Bladder microvascular endothelial cell (primary cell): ENCODE measurements around the gene LASP1. TPM values are rescaled to one million over a fixed set of nuclear protein-coding genes. Genes with fewer than 3 reads are reported as not detected.

Experiments
- total RNA-seq: library from RNA; depleted of rRNA; stranded (reverse); fragments of >200 nt; gene quantifications from 2 replicates; pipeline ENCODE4 v1.2.3, GENCODE V29; 2014

Gene LASP1, protein sequence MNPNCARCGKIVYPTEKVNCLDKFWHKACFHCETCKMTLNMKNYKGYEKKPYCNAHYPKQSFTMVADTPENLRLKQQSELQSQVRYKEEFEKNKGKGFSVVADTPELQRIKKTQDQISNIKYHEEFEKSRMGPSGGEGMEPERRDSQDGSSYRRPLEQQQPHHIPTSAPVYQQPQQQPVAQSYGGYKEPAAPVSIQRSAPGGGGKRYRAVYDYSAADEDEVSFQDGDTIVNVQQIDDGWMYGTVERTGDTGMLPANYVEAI
- 78.5 and 148 TPM in 2 replicates for total RNA-seq

DNA sequence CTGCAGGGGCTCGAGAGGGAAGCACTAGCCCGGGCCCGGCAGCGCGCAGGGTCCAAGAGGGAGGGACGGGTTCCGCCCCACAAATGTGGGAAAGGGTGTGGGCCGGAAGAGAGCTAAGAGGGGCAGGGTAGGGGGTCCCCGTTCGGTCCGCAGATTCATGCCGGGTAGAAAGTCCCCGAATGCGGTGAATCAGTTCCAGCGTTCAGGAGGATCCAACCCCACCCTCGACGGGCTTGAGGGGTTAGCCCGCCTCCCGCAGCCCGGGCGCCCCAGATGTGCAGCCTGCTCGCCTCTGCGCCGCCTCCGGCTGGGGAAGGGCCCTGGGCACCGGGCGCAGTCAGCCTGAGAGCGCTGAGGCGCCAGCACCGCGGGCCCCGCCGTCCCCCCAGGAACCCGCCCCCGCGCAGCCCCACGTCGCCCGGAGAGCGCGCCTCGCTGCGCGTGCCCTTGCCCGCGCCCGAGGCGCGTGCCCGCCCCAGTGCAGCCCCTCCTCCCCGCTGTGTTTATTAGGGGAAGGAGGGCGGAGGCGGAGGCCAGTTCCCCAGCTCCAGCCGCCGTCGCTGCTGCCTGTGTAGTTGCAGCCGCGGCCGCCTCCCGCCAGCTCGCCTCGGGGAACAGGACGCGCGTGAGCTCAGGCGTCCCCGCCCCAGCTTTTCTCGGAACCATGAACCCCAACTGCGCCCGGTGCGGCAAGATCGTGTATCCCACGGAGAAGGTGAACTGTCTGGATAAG is at the start of gene LASP1:
LASP1 (plus strand) TSS at position 533 of the 733 bp plus-strand sequence; CDS start at position 665, 132 bp downstream.

DNA sequence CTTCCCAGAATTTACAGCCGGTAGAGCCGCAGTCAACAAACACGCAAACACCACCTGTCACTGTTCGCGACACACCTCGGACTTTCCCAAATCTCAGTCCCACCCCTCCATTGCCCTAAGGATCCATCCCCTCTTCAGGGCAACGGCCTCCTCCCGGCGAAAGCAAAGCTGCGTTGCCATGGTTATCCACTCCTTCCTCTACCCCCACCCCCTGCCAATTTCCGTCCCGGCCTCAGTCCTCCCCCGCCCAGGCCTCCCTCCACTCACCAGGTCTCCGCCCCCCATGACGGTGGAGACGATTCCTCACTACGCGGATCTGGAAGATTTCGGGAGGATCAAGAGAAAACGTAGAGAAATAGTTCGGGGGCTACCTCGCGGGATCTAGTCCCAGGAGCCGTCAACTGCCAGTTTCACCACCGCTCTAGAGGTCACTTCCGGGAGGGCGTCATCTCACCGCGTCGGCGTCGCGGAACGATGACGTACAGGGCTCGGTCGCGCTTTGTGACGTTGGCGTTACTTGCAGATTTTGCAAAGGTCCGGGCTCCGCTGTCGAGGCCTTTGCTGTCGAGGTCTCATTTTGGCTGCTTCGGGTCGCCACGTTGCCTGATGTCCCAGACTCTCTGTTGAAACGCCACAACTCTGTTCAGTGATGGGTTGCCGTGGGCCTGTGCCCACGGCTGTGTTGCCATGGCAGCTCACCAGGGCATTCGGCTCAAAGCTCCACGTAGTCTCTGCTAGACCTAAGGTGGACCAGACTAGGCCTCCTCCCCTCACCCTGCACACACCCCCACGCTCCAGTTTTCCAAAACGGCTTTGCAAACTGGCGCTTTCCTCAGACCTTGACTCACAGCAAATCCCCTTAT is 44.7 kb upstream of the LASP1 start, which contains the start of gene CWC25:
CWC25 (minus strand) TSS at position 423 of the 863 bp plus-strand sequence; CDS start at position 285, 138 bp downstream.

GRCh38 chr17:38853292-38854219 is 16.3 kb upstream of the LASP1 start, which contains the start of gene RPL23:
Gene RPL23 (minus strand): TSS chr17:38853721. CDS start chr17:38853710, 11 bp downstream.

GRCh38 chr17:38925263-38925995 is 55.6 kb downstream of the LASP1 start, which contains the start of gene LASP1NB:
Gene LASP1NB (plus strand): TSS chr17:38925614.

GRCh38 chr17:38967290-38967738 is 97.5 kb downstream of the LASP1 start, which contains the start of gene FBXO47:
Gene FBXO47 (minus strand): TSS chr17:38967403. CDS start chr17:38963025, 4,378 bp downstream.

Other genes starting within 250 kb of the LASP1 start
- gene EPOP, start 195.1 kb upstream of the LASP1 start, total RNA-seq = 0.49 and 0.63 TPM in 2 replicates
- 18.8 and 44.5 TPM in 2 replicates for gene MLLT6, start 164.8 kb upstream of the LASP1 start, total RNA-seq
- 1.9 and 4.4 TPM in 2 replicates for gene CISD3, start 139.7 kb upstream of the LASP1 start, total RNA-seq
- 6.2 and 9.5 TPM in 2 replicates for gene PCGF2, start 121.7 kb upstream of the LASP1 start, total RNA-seq
- 292 and 388 TPM in 2 replicates for gene PSMB3, start 117.3 kb upstream of the LASP1 start, total RNA-seq
- gene PIP4K2B, start 70.5 kb upstream of the LASP1 start, total RNA-seq = 24.8 and 71.6 TPM in 2 replicates
- gene CWC25, start 44.7 kb upstream of the LASP1 start, total RNA-seq = 8.7 and 14.0 TPM in 2 replicates
- gene RPL23, start 16.3 kb upstream of the LASP1 start, total RNA-seq = 1,187 and 1,591 TPM in 2 replicates
- gene FBXO47, start 97.3 kb downstream of the LASP1 start, total RNA-seq = not detected in 2 replicates